CD8-positive, alpha-beta memory T cell (primary cell): ENCODE results near the gene CRHR1. TPM values are rescaled to one million over a fixed set of nuclear protein-coding genes. Genes with fewer than 3 reads are reported as not detected.

Source experiments
- CTCF ChIA-PET: fragments of 350-600 bp; sonication (Branson Sonifier 250); formaldehyde crosslinking; loops from one replicate; lab custom pipeline; 2021; ENCODE audit warnings: antibody characterized with exemption; lab: Charles Lee
- POLR2A ChIA-PET: fragments of 350-600 bp; sonication (Branson Sonifier 250); formaldehyde crosslinking; loops from one replicate; lab custom pipeline; 2021; ENCODE audit warnings: antibody characterized with exemption; lab: Charles Lee
- DNase-seq, 5 donors: peaks; one replicate each; pipeline versions ENCODE4 v3.0.0 to v3.0.0-alpha.2; 2020 to 2022; ENCODE audit warnings: mixed read lengths in 1 of 5
- H3K27ac ChIP-seq: one replicate; pipeline ENCODE4 v1.7.0; 2013; ENCODE audit warnings: low read depth, mild to moderate bottlenecking, low read length, moderate library complexity
- H3K27me3 ChIP-seq: 2 replicates; pipeline ENCODE4 v1.7.0; 2013; ENCODE audit warnings: low read length, mild to moderate bottlenecking; ENCODE audit not compliant: insufficient read depth, poor library complexity, severe bottlenecking
- H3K36me3 ChIP-seq: 2 replicates; pipeline ENCODE4 v1.7.0; 2013; ENCODE audit warnings: mild to moderate bottlenecking, low read length, moderate library complexity; ENCODE audit not compliant: insufficient read depth
- H3K4me1 ChIP-seq: 2 replicates; pipeline ENCODE4 v1.7.0; 2013; ENCODE audit warnings: mild to moderate bottlenecking, low read length, moderate library complexity; ENCODE audit not compliant: insufficient read depth
- H3K4me3 ChIP-seq: 2 replicates; pipeline ENCODE4 v1.7.0; 2013; ENCODE audit warnings: mild to moderate bottlenecking, low read length
- H3K9me3 ChIP-seq: 2 replicates; pipeline ENCODE4 v1.7.0; 2013; ENCODE audit warnings: mild to moderate bottlenecking, low read length
- H3K27ac Mint-ChIP-seq, 8 donors: one replicate each; pipeline ENCODE4 v1.8.0; 2020 to 2021; ENCODE audit warnings: mixed read lengths in 8 of 8, mild to moderate bottlenecking in 6 of 8, inconsistent platforms in 3 of 8, moderate library complexity in 3 of 8
- H3K27me3 Mint-ChIP-seq, 2 donors: one replicate each; pipeline ENCODE4 v1.8.0; 2020 to 2021; ENCODE audit warnings: mixed read lengths in 2 of 2, mild to moderate bottlenecking in 1 of 2, moderate library complexity in 1 of 2
- H3K36me3 Mint-ChIP-seq, 3 donors: one replicate each; pipeline ENCODE4 v1.8.0; 2020 to 2021; ENCODE audit warnings: mixed read lengths in 3 of 3, inconsistent platforms in 1 of 3, mild to moderate bottlenecking in 1 of 3
- H3K4me1 Mint-ChIP-seq, 3 donors: one replicate each; pipeline ENCODE4 v1.8.0; 2020 to 2021; ENCODE audit warnings: mixed read lengths in 3 of 3, inconsistent platforms in 1 of 3, mild to moderate bottlenecking in 1 of 3
- H3K4me3 Mint-ChIP-seq, 7 donors: one replicate each; pipeline ENCODE4 v1.8.0; 2020 to 2021; ENCODE audit warnings: mixed read lengths in 7 of 7, mild to moderate bottlenecking in 6 of 7, moderate library complexity in 4 of 7, inconsistent platforms in 2 of 7
- H3K9me3 Mint-ChIP-seq, 5 donors: one replicate each; pipeline ENCODE4 v1.8.0; 2020 to 2022; ENCODE audit warnings: mixed read lengths in 5 of 5, mild to moderate bottlenecking in 3 of 5, moderate library complexity in 2 of 5, inconsistent platforms in 1 of 5
- polyA plus RNA-seq: library from polyadenylated mRNA; unstranded; fragments of 300-500 nt; fragmentation: Illumina TruSeq; gene quantifications from one replicate; pipeline ENCODE4 v1.2.3, GENCODE V29; 2021
- total RNA-seq, 2 experiments: library from RNA; stranded (reverse); gene quantifications; one replicate each; pipeline ENCODE4 v1.2.3, GENCODE V29; 2021

The CRHR1 gene
- total and polyA plus RNA-seq, 3 experiments from 2014 or later: not detected

GRCh38 chr17:45753645-45754225, 30.4 kb upstream of the CRHR1 start:
- CTCF ChIA-PET: no interaction called here

GRCh38 chr17:45755050-45755449, 29.1 kb upstream of the CRHR1 start:
- H3K27me3 Mint-ChIP-seq: peaks cover 20 to 67% of the 10 kb centered on the region in 2 donors
- H3K27me3 ChIP-seq: peaks cover 5% of the 10 kb centered on the region
- ChIA-PET POLR2A (no interaction called here), CTCF (no interaction called here)
- no peak overlapping the region for H3K27ac ChIP-seq
- no peak for DNase-seq
- H3K4me1 Mint-ChIP-seq: no peaks in the 10 kb centered on the region
- no peaks in the 10 kb centered on the region for H3K36me3 ChIP-seq
- no peaks in the 10 kb centered on the region for H3K9me3 Mint-ChIP-seq
- H3K4me3 ChIP-seq: no peak overlapping the region
- no peak overlapping the region for H3K4me3 Mint-ChIP-seq
- no peak overlapping the region for H3K27ac Mint-ChIP-seq
- H3K9me3 ChIP-seq: no peaks in the 10 kb centered on the region
- no peaks in the 10 kb centered on the region for H3K36me3 Mint-ChIP-seq
- no peaks in the 10 kb centered on the region for H3K4me1 ChIP-seq

More at GRCh38 chr17:45753645-45754225, 30.4 kb upstream of the CRHR1 start:
- Histone ChIP-seq H3K27ac (no peak overlapping the region), H3K27me3 (peaks cover 5% of the 10 kb centered on the region), H3K4me3 (no peak overlapping the region), H3K36me3 (no peaks in the 10 kb centered on the region), H3K9me3 (no peaks in the 10 kb centered on the region), H3K4me1 (no peaks in the 10 kb centered on the region)
- DNase-seq: no peak
- Mint-ChIP-seq H3K4me1 (no peaks in the 10 kb centered on the region), H3K27ac (no peak overlapping the region), H3K9me3 (no peaks in the 10 kb centered on the region), H3K4me3 (no peak overlapping the region), H3K36me3 (no peaks in the 10 kb centered on the region), H3K27me3 (peaks cover 20 to 72% of the 10 kb centered on the region in 2 donors)
- POLR2A ChIA-PET: no interaction called here

GRCh38 chr17:45756266-45756991, 27.7 kb upstream of the CRHR1 start:
- no peak for DNase-seq
- Mint-ChIP-seq H3K27me3 (peaks cover 20 to 57% of the 10 kb centered on the region in 2 donors), H3K9me3 (no peaks in the 10 kb centered on the region), H3K4me1 (no peaks in the 10 kb centered on the region), H3K36me3 (no peaks in the 10 kb centered on the region), H3K4me3 (no peak overlapping the region), H3K27ac (no peak overlapping the region)
- H3K27me3 ChIP-seq: peaks cover 5% of the 10 kb centered on the region
- no peaks in the 10 kb centered on the region for H3K36me3 ChIP-seq
- H3K4me3 ChIP-seq: no peak overlapping the region
- CTCF ChIA-PET: no interaction called here
- POLR2A ChIA-PET: interaction anchor here (0.7 kb wide), 1 partner anchor 115 kb away, joined by 7 read pairs; no protein-coding TSS in a partner anchor
- no peak overlapping the region for H3K27ac ChIP-seq
- H3K9me3 ChIP-seq: no peaks in the 10 kb centered on the region
- H3K4me1 ChIP-seq: no peaks in the 10 kb centered on the region

GRCh38 chr17:45757431-45758218, 26.5 kb upstream of the CRHR1 start:
- Histone ChIP-seq H3K27me3 (peaks cover 5% of the 10 kb centered on the region), H3K36me3 (no peaks in the 10 kb centered on the region), H3K9me3 (no peaks in the 10 kb centered on the region), H3K4me3 (no peak overlapping the region), H3K4me1 (no peaks in the 10 kb centered on the region), H3K27ac (no peak overlapping the region)
- no peaks in the 10 kb centered on the region for H3K4me1 Mint-ChIP-seq
- H3K9me3 Mint-ChIP-seq: no peaks in the 10 kb centered on the region
- peaks cover 20 to 45% of the 10 kb centered on the region in 2 donors for H3K27me3 Mint-ChIP-seq
- ChIA-PET POLR2A (interaction anchor here (0.7 kb wide), 1 partner anchor 117 kb away, joined by 7 read pairs; no protein-coding TSS in a partner anchor), CTCF (no interaction called here)
- no peak for DNase-seq
- no peaks in the 10 kb centered on the region for H3K36me3 Mint-ChIP-seq
- H3K4me3 Mint-ChIP-seq: no peak overlapping the region
- H3K27ac Mint-ChIP-seq: no peak overlapping the region

- H3K9me3 ChIP-seq: no peaks in the 10 kb centered on the region
- peaks cover 5% of the 10 kb centered on the region for H3K27me3 ChIP-seq
- H3K36me3 ChIP-seq: no peaks in the 10 kb centered on the region
- ChIA-PET POLR2A (no interaction called here), CTCF (interaction anchor here (1.3 kb wide), 1 partner anchor 14 kb away, joined by 4 read pairs; no protein-coding TSS in a partner anchor)
- no peak overlapping the region for H3K27ac ChIP-seq
- Mint-ChIP-seq H3K9me3 (no peaks in the 10 kb centered on the region), H3K36me3 (no peaks in the 10 kb centered on the region), H3K4me1 (no peaks in the 10 kb centered on the region), H3K4me3 (no peak overlapping the region), H3K27me3 (peaks cover 21 to 46% of the 10 kb centered on the region in 2 donors), H3K27ac (no peak overlapping the region)
- no peak for DNase-seq
- H3K4me3 ChIP-seq: no peak overlapping the region
- no peaks in the 10 kb centered on the region for H3K4me1 ChIP-seq
Observed at GRCh38 chr17:45758544-45758943, 25.6 kb upstream of the CRHR1 start.

- Histone ChIP-seq H3K9me3 (no peaks in the 10 kb centered on the region), H3K27me3 (peaks cover 5% of the 10 kb centered on the region), H3K4me1 (no peaks in the 10 kb centered on the region), H3K27ac (no peak overlapping the region), H3K4me3 (no peak overlapping the region), H3K36me3 (no peaks in the 10 kb centered on the region)
- Mint-ChIP-seq H3K4me1 (no peaks in the 10 kb centered on the region), H3K36me3 (no peaks in the 10 kb centered on the region), H3K4me3 (no peak overlapping the region), H3K9me3 (no peaks in the 10 kb centered on the region), H3K27me3 (peaks cover 14 to 48% of the 10 kb centered on the region in 2 donors), H3K27ac (no peak overlapping the region)
- ChIA-PET POLR2A (no interaction called here), CTCF (no interaction called here)
- no peak for DNase-seq
Observed at GRCh38 chr17:45759761-45760160, 24.4 kb upstream of the CRHR1 start.

GRCh38 chr17:45761957-45762565, 22.1 kb upstream of the CRHR1 start:
- Mint-ChIP-seq H3K36me3 (no peaks in the 10 kb centered on the region), H3K27me3 (peaks cover 15 to 46% of the 10 kb centered on the region in 2 donors), H3K9me3 (no peaks in the 10 kb centered on the region), H3K4me3 (no peak overlapping the region), H3K4me1 (no peaks in the 10 kb centered on the region), H3K27ac (no peak overlapping the region)
- H3K4me1 ChIP-seq: no peaks in the 10 kb centered on the region
- H3K9me3 ChIP-seq: no peaks in the 10 kb centered on the region
- no peak overlapping the region for H3K27ac ChIP-seq
- peaks cover under 1% of the 10 kb centered on the region for H3K27me3 ChIP-seq
- H3K4me3 ChIP-seq: no peak overlapping the region
- ChIA-PET CTCF (no interaction called here), POLR2A (no interaction called here)
- no peak for DNase-seq
- H3K36me3 ChIP-seq: no peaks in the 10 kb centered on the region
